ENCODE measurements around the gene ZDHHC4. TPM values are rescaled to one million over a fixed set of nuclear protein-coding genes. Genes with fewer than 3 reads are reported as not detected.

The ZDHHC4 gene
- total and polyA plus RNA-seq, 8 donors: 54.5 to 75.9 (median 71.2) TPM

- Histone ChIP-seq H3K4me1 (peaks cover 0 to 7% of the 10 kb centered on the region in 2 donors), H3K4me3 (no peak overlapping the region), H3K27ac (no peak overlapping the region), H3K9me3 (no peaks in the 10 kb centered on the region), H3K36me3 (no peaks in the 10 kb centered on the region), H3K27me3 (peaks cover 23 to 79% of the 10 kb centered on the region in 2 donors)
- DNase-seq (peak in 1 of 4 donors; percentile 41), ATAC-seq (peak; percentile 32)
- TF ChIP-seq CTCF (IDR thresholded peaks at IDR 0.05): no peak
- intact Hi-C loops (cut with DNase I): no loop called here
Observed at GRCh38 chr7:6536262-6537260, 40.7 kb upstream of the ZDHHC4 start.

- no peaks in the 10 kb centered on the region for H3K4me1 ChIP-seq
- H3K27me3 ChIP-seq: peaks cover 5 to 28% of the 10 kb centered on the region in 2 donors
- intact Hi-C loops (cut with DNase I): no loop called here
- no peak overlapping the region for H3K4me3 ChIP-seq
- ATAC-seq (no peak), DNase-seq (no peak)
- no peaks in the 10 kb centered on the region for H3K36me3 ChIP-seq
- no peak for TF ChIP-seq CTCF (IDR thresholded peaks at IDR 0.05)
- H3K9me3 ChIP-seq: no peaks in the 10 kb centered on the region
- H3K27ac ChIP-seq: no peak overlapping the region
Observed at GRCh38 chr7:6542368-6542767, 34.9 kb upstream of the ZDHHC4 start.

GRCh38 chr7:6545398-6546126 is 31.7 kb upstream of the ZDHHC4 start:
- no peak for DNase-seq
- H3K27me3 ChIP-seq: no peaks in the 10 kb centered on the region
- no peaks in the 10 kb centered on the region for H3K36me3 ChIP-seq
- no peak overlapping the region for H3K27ac ChIP-seq
- ATAC-seq: no peak
- no peaks in the 10 kb centered on the region for H3K9me3 ChIP-seq
- H3K4me1 ChIP-seq: no peaks in the 10 kb centered on the region
- intact Hi-C loops (cut with DNase I): no loop called here
- no peak for TF ChIP-seq CTCF (IDR thresholded peaks at IDR 0.05)
- no peak overlapping the region for H3K4me3 ChIP-seq

GRCh38 chr7:6546498-6547251 is 30.6 kb upstream of the ZDHHC4 start:
- intact Hi-C loops (cut with DNase I): no loop called here
- Histone ChIP-seq H3K4me3 (no peak overlapping the region), H3K9me3 (no peaks in the 10 kb centered on the region), H3K27ac (no peak overlapping the region), H3K36me3 (no peaks in the 10 kb centered on the region), H3K27me3 (peaks cover 0 to 6% of the 10 kb centered on the region in 2 donors), H3K4me1 (no peaks in the 10 kb centered on the region)
- DNase-seq: no peak
- TF ChIP-seq CTCF (IDR thresholded peaks at IDR 0.05): no peak
- no peak for ATAC-seq
